ENCODE data around the gene NAA25. TPM values are rescaled to one million over a fixed set of nuclear protein-coding genes. Genes with fewer than 3 reads are reported as not detected.

The NAA25 gene
- total and polyA plus RNA-seq, 9 of the 15 experiments (the other 6 are each of a cell fraction or from before 2014, with no cell fraction given) = 26.6 to 59.6 (median 48.9) TPM

DNA sequence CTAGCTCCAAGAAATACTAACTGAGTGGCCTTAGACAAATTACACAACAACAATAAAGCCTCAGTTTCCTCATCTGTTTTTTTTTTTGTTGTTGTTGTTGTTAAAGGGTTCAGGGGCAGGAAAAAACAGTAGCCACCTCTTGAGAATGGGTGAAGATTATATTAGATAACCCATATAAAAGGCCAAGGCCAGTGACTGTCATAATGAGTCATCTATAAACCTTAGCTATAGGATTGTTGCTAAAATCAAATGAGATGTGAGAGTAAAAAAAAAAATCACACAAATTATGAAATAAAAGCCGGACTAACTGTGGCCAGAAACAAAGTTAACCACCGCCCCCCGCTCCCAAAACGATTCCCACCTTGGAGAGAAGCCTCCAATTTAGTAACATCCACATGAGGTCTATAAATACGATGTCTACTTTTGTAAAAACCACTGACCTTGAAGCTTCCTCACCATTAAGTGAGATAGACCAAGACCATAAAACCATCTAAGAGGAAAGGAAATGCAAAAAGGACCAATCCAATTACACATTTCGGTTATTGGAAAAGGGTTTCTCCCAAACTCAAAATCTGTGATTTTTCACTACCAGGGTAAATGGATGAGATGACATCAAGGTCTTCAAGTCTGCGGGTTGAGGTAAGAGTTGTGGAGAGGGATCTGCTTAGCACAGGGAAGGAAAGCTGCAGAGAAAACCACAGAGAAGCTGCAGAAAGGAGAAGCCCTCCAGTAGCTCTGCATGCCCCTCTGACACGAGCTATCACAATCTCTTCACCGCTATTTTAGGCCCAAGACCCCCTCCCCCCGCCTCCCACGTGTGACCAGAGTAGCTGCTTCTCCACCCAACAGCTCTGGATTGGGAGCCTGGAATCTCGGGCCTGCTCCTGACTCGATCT, 1.0 kb downstream of the NAA25 start (continued):
- TF ChIP-seq, protein P1, sequence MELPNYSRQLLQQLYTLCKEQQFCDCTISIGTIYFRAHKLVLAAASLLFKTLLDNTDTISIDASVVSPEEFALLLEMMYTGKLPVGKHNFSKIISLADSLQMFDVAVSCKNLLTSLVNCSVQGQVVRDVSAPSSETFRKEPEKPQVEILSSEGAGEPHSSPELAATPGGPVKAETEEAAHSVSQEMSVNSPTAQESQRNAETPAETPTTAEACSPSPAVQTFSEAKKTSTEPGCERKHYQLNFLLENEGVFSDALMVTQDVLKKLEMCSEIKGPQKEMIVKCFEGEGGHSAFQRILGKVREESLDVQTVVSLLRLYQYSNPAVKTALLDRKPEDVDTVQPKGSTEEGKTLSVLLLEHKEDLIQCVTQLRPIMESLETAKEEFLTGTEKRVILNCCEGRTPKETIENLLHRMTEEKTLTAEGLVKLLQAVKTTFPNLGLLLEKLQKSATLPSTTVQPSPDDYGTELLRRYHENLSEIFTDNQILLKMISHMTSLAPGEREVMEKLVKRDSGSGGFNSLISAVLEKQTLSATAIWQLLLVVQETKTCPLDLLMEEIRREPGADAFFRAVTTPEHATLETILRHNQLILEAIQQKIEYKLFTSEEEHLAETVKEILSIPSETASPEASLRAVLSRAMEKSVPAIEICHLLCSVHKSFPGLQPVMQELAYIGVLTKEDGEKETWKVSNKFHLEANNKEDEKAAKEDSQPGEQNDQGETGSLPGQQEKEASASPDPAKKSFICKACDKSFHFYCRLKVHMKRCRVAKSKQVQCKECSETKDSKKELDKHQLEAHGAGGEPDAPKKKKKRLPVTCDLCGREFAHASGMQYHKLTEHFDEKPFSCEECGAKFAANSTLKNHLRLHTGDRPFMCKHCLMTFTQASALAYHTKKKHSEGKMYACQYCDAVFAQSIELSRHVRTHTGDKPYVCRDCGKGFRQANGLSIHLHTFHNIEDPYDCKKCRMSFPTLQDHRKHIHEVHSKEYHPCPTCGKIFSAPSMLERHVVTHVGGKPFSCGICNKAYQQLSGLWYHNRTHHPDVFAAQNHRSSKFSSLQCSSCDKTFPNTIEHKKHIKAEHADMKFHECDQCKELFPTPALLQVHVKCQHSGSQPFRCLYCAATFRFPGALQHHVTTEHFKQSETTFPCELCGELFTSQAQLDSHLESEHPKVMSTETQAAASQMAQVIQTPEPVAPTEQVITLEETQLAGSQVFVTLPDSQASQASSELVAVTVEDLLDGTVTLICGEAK (IDR thresholded peaks at IDR 0.05) = 0 out of 2 replicates have a peak, but pooled peaks have one; percentile 11
- TF ChIP-seq, protein P1 (CRISPR knock-in tag; IDR thresholded peaks at IDR 0.05) = no peak
- TF ChIP-seq, protein P2, sequence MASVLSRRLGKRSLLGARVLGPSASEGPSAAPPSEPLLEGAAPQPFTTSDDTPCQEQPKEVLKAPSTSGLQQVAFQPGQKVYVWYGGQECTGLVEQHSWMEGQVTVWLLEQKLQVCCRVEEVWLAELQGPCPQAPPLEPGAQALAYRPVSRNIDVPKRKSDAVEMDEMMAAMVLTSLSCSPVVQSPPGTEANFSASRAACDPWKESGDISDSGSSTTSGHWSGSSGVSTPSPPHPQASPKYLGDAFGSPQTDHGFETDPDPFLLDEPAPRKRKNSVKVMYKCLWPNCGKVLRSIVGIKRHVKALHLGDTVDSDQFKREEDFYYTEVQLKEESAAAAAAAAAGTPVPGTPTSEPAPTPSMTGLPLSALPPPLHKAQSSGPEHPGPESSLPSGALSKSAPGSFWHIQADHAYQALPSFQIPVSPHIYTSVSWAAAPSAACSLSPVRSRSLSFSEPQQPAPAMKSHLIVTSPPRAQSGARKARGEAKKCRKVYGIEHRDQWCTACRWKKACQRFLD (CRISPR knock-in tag; IDR thresholded peaks at IDR 0.05) = no peak
